ENCODE results near the gene RASL10A. TPM values are rescaled to one million over a fixed set of nuclear protein-coding genes. Genes with fewer than 3 reads are reported as not detected.
A peak's percentile ranks its signal among the peaks of the same experiment; 100 is the strongest.

The RASL10A gene
- total RNA-seq, 1 donor, result 0.86 TPM

- peak overlapping the region; percentile 69 for H3K4me3 ChIP-seq (ENCODE audit: low read depth, low read length)
- TF ChIP-seq CTCF (IDR thresholded peaks at IDR 0.05; ENCODE audit: insufficient read depth, low read depth, low read length), result no peak
- peak; percentile 10 for DNase-seq (ENCODE audit: low read depth)
Observed at GRCh38 chr22:29266564-29267461, 48.7 kb downstream of the RASL10A start.

DNA sequence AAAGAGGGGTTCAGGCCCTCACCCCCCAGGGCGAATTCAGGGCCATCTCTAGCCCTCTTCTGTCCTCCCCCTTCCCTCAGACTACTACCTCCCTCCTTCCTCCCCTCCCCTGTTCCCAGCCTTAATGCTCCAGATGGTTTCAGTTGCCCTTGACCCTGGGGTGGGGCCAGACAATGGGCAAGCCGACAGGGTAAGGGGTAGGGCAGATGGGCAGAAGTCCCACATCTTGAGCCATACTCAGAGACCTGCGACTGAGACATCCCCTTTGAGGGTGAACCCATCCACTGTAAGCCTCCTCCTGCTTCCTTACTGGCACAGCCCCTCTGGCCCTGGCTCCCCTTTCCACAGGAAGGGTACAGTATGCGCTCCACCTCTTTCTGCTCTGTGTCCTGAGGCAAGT is 49.6 kb downstream of the RASL10A start:
- no peak for TF ChIP-seq CTCF (IDR thresholded peaks at IDR 0.05; ENCODE audit: insufficient read depth, low read depth, low read length)
- peak; percentile 14 for DNase-seq (ENCODE audit: low read depth)
- H3K4me3 ChIP-seq (ENCODE audit: low read depth, low read length), result no peak overlapping the region

DNA sequence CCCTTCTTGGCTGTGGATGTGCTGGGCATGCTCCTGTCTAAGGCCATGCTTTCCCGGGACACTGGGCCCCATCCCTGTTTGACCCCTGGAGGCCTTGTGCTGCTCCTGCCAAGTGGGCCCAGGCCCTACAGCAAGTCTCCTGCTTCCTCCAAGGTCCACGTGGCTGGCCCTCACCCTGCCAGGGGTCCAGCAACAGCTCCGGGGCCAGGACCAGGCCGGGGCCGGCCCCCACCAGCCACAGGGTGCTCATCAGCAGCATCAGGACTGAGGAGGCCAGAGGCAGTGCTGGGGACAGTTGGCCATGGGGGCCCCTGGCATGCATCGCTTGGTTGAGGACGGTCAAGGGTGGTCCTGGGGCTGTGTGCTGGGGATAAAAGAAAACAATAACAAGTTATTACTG is 50.2 kb downstream of the RASL10A start:
- DNase-seq (ENCODE audit: low read depth), result no peak
- TF ChIP-seq CTCF (IDR thresholded peaks at IDR 0.05; ENCODE audit: insufficient read depth, low read depth, low read length), result no peak
- no peak overlapping the region for H3K4me3 ChIP-seq (ENCODE audit: low read depth, low read length)

- TF ChIP-seq CTCF (IDR thresholded peaks at IDR 0.05; ENCODE audit: insufficient read depth, low read depth, low read length), result no peak
- DNase-seq (ENCODE audit: low read depth), result no peak
- no peak overlapping the region for H3K4me3 ChIP-seq (ENCODE audit: low read depth, low read length)
Observed at GRCh38 chr22:29263791-29264276, 51.7 kb downstream of the RASL10A start.

Small RNA genes lying within 50 kb of the gene (small RNA-seq; reads per million reads assigned to genes)
- gene MIR3653, result not detected

Other genes starting within 250 kb of the RASL10A start
- gene KREMEN1, start 242.7 kb downstream of the RASL10A start, total RNA-seq, result 2.6 and 3.2 TPM in 2 replicates
- under 0.01 and 0.32 TPM in 2 replicates for gene EMID1, start 109.8 kb downstream of the RASL10A start, total RNA-seq
- gene RHBDD3, start 47.7 kb downstream of the RASL10A start, total RNA-seq, result 22.9 and 24.5 TPM in 2 replicates
- gene EWSR1, start 47.4 kb downstream of the RASL10A start, total RNA-seq, result 159 and 207 TPM in 2 replicates
- gene GAS2L1, start 9.0 kb downstream of the RASL10A start, total RNA-seq, result 16.4 and 18.4 TPM in 2 replicates
- gene AP1B1, start 72.9 kb upstream of the RASL10A start, total RNA-seq, result 64.7 and 65.6 TPM in 2 replicates
- not detected in 2 replicates for gene RFPL1, start 122.9 kb upstream of the RASL10A start, total RNA-seq
- under 0.01 and 0.32 TPM in 2 replicates for gene NEFH, start 164.5 kb upstream of the RASL10A start, total RNA-seq
- gene THOC5, start 238.1 kb upstream of the RASL10A start, total RNA-seq, result 37.6 and 50.6 TPM in 2 replicates

Data from fibroblast of villous mesenchyme (primary cell).